NCI-H128 (cell line): ENCODE data around the gene HYAL3.
"Not testable (repeated sequence)": the region's sequence is repeated elsewhere in the genome, so short reads cannot be mapped to it uniquely, and the experiment has no call there.

ENCODE experiments used
- DNase-seq: peaks from one replicate; lab custom pipeline; 2025; ENCODE audit not compliant: unreplicated experiment; lab: John Stamatoyannopoulos, UW

Gene HYAL3

GRCh38 chr3:50260027-50260941 is 38.9 kb downstream of the HYAL3 start:
- DNase-seq: no peak

GRCh38 chr3:50259432-50260026 is 39.7 kb downstream of the HYAL3 start:
- DNase-seq: no peak

- DNase-seq: no peak
Observed at GRCh38 chr3:50258979-50259378, 40.2 kb downstream of the HYAL3 start.

GRCh38 chr3:50258029-50258680 is 41.0 kb downstream of the HYAL3 start:
- DNase-seq: no peak

GRCh38 chr3:50256978-50257890 is 42.0 kb downstream of the HYAL3 start:
- no peak for DNase-seq

GRCh38 chr3:50255251-50255615 is 44.0 kb downstream of the HYAL3 start:
- DNase-seq: no peak

- DNase-seq: no peak
Observed at GRCh38 chr3:50254577-50255250, 44.5 kb downstream of the HYAL3 start.

GRCh38 chr3:50251220-50251619 is 48.0 kb downstream of the HYAL3 start:
- DNase-seq: no peak

GRCh38 chr3:50250514-50250913 is 48.7 kb downstream of the HYAL3 start:
- no peak for DNase-seq

GRCh38 chr3:50249457-50249856 is 49.7 kb downstream of the HYAL3 start:
- no peak for DNase-seq

- no peak for DNase-seq
Observed at GRCh38 chr3:50248387-50248786, 50.8 kb downstream of the HYAL3 start.

GRCh38 chr3:50246517-50246954 is 52.7 kb downstream of the HYAL3 start:
- no peak for DNase-seq

- peak; percentile 76 for DNase-seq
Observed at GRCh38 chr3:50245831-50246516, 53.2 kb downstream of the HYAL3 start.

GRCh38 chr3:50245251-50245745 is 53.9 kb downstream of the HYAL3 start:
- no peak for DNase-seq

GRCh38 chr3:50244813-50245212 is 54.4 kb downstream of the HYAL3 start:
- not testable (repeated sequence) for DNase-seq

- DNase-seq: no peak
Observed at GRCh38 chr3:50243543-50243895, 55.7 kb downstream of the HYAL3 start.

- no peak for DNase-seq
Observed at GRCh38 chr3:50242851-50243542, 56.2 kb downstream of the HYAL3 start.
